Activated CD4-positive, alpha-beta T cell treated with anti-CD3 and anti-CD28 coated beads, Interleukin-2, amount 50 U/mL, for 1 hour (primary cell): ENCODE data around the gene ARFRP1.
A peak's percentile ranks its signal among the peaks of the same experiment; 100 is the strongest.
"Not testable (repeated sequence)": the region's sequence is repeated elsewhere in the genome, so short reads cannot be mapped to it uniquely, and the experiment has no call there.

Experiments
- DNase-seq: peaks from one replicate; pipeline ENCODE4 v3.0.0-alpha.2; 2020

ARFRP1 gene

GRCh38 chr20:63732118-63733095 lies 24.6 kb upstream of the ARFRP1 start:
- DNase-seq, result no peak

- no peak for DNase-seq
Measured at GRCh38 chr20:63731410-63731809, 23.6 kb upstream of the ARFRP1 start.

- DNase-seq, result not testable (repeated sequence)
Measured at GRCh38 chr20:63730189-63730733, 22.5 kb upstream of the ARFRP1 start.

- DNase-seq, result not testable (repeated sequence)
Measured at GRCh38 chr20:63722967-63723622, 15.3 kb upstream of the ARFRP1 start.

- DNase-seq, result no peak
Measured at GRCh38 chr20:63718996-63719395, 11.2 kb upstream of the ARFRP1 start.

- DNase-seq, result no peak
Measured at GRCh38 chr20:63714858-63715257, 7.1 kb upstream of the ARFRP1 start.

- DNase-seq, result no peak
Measured at GRCh38 chr20:63712191-63712590, 4.4 kb upstream of the ARFRP1 start.

- no peak for DNase-seq
Measured at GRCh38 chr20:63711085-63711645, 3.4 kb upstream of the ARFRP1 start.

GRCh38 chr20:63709149-63709527 lies 1.4 kb upstream of the ARFRP1 start:
- DNase-seq, result no peak

- DNase-seq, result no peak
Measured at GRCh38 chr20:63708301-63709148, 749 bp upstream of the ARFRP1 start.

- peak; percentile 66 for DNase-seq
Measured at GRCh38 chr20:63706852-63707557, 771 bp downstream of the ARFRP1 start.

GRCh38 chr20:63706027-63706695 lies 1.6 kb downstream of the ARFRP1 start:
- DNase-seq, result no peak

GRCh38 chr20:63705232-63706026 lies 2.3 kb downstream of the ARFRP1 start:
- DNase-seq, result no peak

- DNase-seq, result no peak
Measured at GRCh38 chr20:63704749-63705117, 3.0 kb downstream of the ARFRP1 start.

- DNase-seq, result no peak
Measured at GRCh38 chr20:63703976-63704748, 3.6 kb downstream of the ARFRP1 start.

GRCh38 chr20:63703471-63703975 lies 4.3 kb downstream of the ARFRP1 start:
- DNase-seq, result no peak

- DNase-seq, result no peak
Measured at GRCh38 chr20:63702751-63703470, 4.9 kb downstream of the ARFRP1 start.

GRCh38 chr20:63702036-63702665 lies 5.6 kb downstream of the ARFRP1 start:
- no peak for DNase-seq
